HG02642 (cell line): ENCODE data around the gene PCNX2.

ENCODE experiments used
- ATAC-seq: cut with Tn5 transposase; IDR thresholded peaks from one replicate; pipeline ENCODE4 v1.9.1; 2021; ENCODE audit warnings: mild to moderate bottlenecking; ENCODE audit not compliant: unreplicated experiment, poor library complexity

The PCNX2 gene

DNA sequence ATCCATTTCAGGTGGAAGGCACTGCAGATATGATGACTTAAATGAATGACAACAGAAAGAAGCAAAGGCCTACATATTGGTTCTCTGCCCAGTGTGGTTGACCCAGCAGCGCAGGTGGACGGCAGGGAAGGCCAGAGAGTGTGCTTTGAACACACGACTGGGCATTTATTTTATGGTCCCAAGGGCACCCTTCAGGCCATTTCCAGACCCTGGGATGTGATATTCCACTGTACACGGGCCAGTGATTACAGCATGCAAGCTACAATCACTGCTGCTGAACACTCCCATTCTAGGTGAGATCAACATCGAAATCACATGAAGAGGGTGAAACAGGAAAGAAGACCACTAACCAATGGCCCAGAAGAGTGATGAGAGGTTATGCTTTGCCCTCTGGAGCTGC, 33.8 kb downstream of the PCNX2 start:
- ATAC-seq = peak; percentile 14

DNA sequence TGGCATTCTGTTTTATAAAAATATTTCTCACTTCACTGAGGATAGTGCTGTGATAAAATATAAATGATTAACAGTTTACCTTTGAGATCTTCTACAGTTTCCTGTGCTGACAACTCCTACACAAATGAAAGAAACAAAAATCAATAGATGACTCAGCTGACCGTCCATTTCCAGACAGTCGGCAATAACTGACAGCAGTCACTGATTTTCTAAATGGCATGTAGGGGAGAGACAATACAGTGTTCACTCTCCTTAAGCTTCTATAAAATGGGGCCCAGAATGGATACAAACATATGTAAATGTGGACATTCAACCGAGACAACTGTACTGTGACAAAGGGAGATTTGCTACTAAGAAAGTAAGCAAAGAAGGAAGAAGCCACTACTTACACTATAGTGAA, 34.3 kb downstream of the PCNX2 start:
- ATAC-seq = peak; percentile 94

DNA sequence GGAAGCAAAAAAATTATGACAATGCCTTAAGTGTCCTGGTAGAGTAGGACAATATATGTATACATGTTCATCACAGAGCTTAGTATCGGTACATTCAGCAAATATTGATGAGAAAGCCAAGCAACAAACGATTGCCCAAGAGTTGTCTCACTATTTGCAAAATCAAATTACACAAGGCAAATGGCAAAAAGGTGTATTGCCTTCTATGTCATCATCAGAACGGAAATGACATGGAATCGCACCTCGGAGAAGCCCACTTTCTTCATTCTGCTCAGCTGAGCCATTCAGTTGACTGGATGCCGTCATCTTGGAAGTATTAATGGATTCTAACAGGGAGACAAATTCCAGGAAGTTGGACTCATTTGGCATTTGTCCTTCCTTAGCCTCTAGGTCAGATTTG, 37.7 kb downstream of the PCNX2 start:
- no peak for ATAC-seq

DNA sequence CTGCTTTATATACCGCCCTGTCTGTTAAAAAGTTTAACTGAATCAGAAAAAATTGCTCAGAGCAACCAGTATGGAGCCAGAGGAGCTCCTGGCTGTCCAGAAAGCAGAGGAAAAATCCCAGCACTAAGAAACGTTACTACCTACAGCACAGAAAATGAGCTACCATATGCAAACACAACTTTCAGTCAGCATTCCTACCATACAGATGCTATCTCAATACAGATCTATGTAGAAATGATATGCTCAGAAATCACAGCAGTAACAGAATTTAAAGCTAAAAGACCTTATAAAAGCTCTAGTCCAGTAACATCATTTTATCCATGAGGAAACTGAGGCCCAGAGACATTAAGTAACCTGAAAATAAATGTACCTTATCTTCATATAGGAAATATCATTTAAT, 38.7 kb downstream of the PCNX2 start:
- ATAC-seq = no peak

DNA sequence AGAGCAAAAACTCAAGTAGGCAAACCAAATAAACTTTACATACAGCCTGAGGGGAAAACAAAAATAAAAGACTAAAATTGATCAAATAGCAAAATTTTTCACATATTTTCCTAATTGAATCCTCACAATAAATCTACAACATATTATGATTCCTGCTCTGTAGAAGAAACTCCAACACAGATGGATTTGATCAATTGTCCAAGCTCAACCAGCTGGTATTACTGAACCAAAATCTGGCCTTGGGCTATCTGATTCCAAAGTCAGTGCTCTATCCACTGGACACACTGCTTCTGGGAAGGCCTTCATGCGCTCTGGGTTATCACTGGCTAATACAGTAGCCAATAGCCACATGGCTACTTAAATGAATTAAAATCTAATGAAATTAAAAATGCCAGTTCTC, 39.3 kb downstream of the PCNX2 start:
- ATAC-seq = no peak

DNA sequence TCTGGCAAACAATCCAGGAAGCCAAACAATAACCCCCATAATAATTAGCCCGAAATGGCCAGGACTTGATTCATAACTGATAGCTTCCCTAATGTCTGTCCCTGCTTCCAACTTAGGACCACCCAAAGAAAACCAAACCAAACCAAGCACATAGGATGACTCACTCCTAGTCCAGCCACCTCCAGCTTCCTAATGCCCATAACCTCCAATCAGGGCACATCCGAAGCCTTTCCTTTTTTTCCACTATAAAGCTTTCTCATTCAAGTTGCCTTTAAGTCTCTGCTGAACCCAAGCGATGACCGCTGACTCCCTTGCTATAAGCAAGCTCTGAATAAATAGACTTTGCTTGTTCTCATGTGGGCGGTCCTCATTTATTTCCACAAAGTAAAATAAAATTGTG, 40.4 kb downstream of the PCNX2 start:
- no peak for ATAC-seq

DNA sequence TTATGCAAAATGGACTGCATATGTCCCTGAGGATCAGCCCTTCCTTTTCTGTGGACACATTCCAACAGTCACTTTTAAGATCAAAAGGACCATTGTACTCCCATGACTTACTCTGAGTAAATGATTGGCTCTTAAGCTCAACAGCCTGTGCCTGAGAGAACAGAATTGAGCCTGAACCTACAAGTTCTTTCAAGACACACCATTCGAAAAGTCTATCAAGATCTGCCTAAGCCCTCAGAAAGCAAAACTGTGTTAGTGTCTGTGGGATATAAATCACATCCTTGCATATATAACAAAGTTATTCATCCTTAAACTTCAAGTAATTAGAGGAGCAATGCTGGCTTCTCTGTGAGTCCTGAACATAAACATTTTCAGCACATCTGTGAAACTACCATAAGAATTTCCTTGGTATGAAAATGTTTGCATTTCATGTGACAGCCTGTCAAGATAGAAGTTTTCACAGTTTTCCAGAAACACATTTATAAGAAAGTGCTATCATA, 41.6 kb downstream of the PCNX2 start:
- ATAC-seq = no peak

DNA sequence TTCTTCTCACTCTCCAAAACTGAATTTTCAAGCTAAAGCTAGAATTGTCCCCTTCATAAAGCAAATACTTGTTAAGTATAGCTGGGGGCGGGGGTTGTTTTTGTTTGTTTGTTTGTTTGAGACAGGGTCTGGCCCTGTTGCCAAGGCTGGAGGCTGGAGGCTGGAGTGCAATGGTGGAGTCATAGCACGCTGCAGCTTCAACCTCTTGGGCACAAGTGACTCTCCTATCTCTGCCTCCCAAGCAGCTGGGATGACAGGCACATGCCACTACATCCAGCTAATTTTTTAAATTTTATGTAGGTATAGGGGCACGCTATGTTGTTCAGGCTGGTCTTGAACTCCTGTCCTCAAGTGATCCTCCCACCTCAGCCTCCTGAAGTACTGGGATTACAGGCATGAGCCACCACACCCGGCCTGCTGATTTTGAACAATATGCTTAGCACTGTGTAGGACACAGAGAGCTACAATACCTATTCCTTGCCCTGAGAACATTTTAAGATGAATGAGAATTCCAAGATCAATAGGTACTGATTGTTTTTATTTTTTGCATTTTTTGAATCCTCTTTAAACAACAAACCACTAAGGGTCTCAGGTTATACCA, 42.2 kb downstream of the PCNX2 start:
- ATAC-seq = no peak

DNA sequence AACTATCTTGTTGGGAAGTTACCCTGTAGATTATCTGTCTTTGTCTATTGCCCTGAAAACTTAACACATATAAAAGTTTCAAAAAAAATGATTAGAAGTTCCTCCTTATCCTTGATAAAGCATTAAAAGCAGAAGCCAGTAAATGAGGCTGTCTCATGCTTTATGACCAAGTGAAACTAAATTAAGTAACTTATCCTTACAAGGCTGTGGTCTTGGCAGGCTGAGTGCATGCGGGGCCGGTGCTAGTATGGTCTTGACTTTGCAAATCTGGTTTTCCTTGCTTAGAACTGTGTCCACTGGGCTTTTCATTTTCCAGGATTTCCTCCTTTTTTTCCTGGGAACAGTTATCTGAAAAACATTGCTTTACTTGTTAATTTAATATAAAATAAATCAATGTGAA, 43.1 kb downstream of the PCNX2 start:
- no peak for ATAC-seq

DNA sequence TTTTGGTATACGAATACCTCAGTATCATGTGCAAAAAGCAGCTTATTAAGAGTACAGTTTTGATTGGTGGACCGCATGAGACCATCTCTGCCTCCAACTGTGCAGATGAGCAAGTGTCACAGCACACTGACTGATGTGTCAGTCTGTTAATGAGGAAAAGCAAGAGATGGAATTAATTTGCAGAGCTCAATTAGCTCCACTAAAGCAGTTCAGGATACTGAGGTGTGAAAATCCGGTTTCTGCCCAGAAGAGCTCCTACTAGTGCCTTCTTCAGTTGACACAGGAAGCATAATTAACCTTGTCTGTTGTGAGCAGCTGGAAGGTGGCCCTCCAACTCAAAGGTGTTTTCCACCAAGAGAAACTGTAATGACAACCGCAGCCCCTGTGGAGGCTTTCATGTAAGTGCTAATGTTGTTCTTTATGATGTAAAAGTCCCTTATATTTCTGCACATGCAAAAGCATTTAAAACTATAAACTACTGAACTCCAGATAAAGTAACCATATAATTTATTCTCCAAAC, 44.3 kb downstream of the PCNX2 start:
- ATAC-seq = no peak

DNA sequence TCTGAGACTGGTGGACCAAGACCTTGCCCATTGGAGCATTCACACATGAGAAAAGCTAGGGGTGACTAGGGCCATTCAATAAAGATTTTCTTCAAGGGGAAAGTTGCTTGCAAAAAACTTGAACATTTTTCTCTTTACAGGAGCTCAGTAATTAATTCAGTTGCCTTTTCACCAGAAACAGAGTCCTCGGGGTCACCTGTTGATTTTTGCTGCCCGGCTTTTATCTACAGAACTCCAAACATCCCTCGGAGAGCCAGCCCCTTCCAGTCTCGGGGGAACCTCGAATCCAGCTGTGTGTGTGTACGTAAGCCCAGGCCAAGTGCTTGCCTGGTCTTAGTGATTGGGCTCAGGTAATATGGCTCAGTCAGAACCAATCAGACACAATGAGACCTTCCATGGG, 47.5 kb downstream of the PCNX2 start:
- ATAC-seq = no peak

DNA sequence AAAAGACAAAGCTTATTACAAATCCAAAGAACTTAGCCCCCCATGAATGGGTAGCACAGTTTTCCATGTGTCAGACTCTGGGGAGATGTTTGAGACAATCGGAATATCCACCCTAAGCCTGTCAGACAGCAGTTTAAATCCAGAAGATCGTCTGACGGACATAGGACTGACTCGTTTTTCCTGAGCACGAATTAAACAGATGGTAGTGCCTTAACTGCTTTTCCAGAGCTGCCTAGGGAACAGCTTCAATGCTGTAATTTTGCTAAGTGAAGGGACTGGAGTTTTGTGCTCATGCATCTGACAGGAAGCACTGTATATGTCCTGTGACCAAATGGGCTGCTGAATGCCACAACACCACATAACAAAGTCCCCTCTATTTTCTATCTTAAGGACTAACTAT, 48.6 kb downstream of the PCNX2 start:
- no peak for ATAC-seq

DNA sequence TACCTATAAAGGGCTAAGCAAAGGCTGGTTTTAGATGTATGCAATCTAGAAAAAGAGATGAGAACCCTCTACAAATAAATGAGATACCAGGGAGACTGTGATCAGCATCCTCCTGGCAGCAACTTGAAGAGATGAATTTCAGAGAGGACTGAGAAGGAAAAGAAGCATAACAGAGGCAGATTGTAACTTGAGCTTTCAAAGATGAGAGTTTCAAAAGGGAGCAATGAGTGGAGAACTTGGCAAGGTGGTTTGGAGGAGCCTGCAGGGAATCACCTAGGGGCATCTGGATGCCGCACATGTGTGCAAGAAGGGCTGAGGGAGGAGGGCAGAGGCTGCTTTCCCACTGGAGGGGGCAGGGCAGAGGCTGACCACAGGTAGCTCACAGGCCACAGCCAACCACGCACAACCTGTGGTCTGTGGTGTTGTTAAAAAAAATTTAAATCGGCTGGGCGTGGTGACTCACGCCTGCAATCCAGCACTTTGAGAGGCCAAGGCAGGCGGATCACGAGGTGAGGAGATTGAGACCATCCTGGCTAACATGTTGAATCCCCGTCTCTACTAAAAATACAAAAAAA, 50.2 kb downstream of the PCNX2 start:
- ATAC-seq = no peak

DNA sequence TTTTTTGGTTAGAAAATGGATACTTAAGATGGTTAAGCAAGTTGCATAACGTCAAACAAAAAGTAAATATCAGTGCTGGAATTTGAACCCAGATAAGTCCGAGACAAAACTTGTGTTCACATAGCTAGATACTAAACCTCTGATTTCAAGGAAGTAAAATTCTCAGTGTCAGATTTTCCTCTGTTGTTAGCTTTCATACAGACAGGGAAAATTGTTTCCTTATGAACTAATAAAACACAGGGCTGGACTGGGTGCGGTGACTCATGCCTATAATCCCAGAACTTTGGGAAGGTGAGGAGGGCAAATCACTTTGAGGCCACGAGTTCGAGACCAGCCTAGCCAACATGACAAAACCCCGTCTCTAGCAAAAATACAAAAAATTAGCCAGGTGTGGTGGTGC, 51.3 kb downstream of the PCNX2 start:
- ATAC-seq = no peak

DNA sequence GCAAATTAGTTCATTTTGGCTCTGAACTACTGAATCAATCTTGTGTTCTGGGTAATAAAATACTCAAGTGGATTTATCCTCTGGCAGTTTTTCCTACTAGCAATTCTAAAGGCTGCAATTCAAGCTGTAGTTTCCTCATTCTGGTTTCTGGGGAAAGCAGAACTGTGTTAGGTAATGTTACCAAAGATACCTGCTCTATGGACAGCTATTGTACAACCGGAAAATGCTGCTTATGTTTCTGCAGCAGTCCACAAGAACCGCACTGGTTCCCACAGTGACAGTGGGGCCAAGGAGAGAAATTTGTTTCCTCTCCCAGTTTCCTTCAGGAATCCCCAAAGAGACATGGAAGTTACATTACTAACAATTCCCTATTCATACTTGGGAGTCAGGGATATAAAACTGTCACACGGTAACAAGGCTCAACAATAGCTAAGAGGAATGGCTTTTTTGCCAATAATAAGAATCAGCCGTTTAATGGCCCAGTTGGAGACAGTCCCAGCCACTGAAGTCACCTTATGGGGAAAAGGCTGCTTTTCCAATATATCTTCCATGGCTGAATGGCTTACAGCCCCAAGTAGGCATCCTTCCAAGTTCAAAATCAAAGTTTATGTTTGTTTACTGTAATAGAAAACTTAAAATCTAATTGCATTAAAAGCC, 52.6 kb downstream of the PCNX2 start:
- ATAC-seq = no peak

DNA sequence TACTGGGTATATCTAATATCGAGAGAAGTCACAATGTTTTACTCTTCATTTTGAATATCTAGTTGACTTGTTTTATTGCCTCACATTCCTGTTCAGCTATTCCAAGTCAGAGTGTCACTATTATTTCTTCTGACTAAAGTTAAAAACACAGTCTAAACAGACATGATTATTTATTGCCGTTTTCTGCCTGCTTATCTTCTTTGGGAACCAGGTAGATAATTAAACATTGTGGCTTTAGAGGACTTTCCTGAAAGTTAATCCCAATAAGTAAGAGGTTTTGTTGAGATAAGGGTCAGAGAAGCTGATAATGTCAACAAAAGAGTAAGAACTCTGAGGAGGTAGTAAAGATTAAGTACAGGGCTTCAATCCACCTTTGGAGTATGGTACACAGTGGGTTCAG, 53.8 kb downstream of the PCNX2 start:
- no peak for ATAC-seq

DNA sequence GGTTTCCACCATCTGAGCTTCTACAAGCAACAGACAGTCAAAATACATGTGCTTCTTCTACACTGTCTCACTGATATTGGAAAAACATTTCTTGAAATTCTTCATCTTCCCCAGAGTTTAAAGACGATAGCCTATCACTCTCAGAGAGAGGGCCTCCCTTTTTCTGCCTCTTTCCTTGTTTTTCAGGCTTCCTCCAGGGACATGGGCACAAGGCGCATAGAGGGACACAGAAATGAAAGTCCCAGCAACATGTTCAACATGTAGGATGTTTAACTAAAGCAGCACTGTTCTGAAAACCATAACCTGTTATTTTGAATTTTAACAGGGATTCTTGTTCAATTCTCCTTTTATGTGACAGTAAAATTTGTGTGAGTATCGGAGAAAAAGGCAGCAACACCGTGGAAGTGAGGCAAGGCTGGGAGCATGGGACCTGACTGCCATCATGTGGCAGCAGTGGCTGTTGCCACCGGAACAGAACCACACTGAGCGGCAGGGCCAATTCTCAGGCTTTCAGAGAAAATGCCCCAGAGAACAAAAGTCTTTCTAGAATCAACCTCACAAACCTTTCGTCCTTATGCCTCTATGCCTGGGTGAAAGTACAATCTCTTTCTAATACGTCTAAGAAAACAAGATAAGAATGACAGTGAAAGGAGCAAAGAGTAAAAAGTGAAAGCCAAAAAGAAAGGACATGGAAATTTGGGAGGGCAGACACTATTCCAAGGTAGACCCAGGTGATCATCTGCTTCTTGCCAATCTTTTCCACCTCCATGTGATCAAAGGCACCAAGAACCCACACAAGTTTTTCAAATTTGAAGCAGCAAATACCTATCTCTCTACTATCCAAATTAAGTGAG, 54.5 kb downstream of the PCNX2 start:
- ATAC-seq = peak; percentile 57

DNA sequence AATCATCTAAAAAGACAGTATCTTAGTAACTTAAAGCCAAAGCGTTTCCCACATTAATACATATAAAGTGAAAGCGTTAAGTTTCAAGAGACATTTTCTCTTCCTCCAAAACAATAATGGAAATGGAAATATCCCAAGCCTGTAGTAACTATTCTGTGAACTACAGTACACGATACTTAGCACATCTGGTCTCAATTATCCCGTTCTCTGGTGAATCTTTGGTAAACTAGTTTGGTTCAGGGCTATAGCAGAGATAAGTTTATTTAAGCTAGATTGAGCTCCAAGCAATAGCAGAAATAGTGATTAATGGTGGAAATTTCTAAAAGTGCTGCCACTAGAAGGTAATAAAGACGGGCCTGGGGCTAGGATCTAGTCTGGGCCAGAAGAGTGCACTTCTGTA, 55.2 kb downstream of the PCNX2 start:
- no peak for ATAC-seq

DNA sequence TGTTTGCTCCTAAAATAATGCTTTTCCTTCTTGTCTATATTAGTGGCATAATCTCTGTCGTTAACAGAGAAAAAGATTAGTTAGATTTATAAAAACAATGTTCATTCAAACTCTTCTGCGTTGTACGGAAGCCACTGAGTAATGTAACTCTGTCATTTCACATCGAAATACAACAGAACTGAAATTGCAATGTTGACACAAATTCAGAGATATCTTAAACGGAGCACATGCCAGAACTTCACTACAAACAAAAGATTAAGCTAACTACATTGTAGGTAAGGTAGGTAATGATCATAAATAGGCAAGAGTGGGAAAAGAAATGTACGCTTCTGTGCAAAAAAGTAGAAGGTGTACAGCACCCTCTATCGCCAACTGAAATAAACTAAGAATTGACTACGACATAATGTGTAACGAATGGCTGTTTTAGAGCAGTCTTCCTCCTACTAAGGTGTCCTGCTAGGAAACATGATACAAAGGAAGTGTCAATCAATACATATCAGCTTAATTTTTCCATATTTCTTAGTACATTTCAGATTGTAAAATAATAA, 56.6 kb downstream of the PCNX2 start:
- ATAC-seq = no peak

DNA sequence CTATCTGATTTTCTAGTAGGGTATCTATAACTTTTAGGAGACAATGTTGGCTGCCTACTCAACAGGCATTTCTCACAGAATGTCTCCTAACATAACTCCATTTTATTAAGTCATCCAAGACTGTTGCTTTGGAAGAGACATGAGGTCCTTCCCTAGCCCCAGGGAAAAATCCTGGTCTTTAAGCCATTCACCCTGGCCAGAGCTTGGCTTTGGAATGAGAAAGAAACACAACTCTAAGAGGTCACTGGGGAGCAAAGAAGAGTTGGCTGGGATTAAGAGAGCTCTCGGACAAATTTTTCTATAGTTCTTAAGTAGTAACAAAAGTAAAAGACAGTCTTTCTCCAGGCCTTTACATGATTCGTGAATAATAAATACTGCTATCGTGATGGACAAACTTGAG, 57.9 kb downstream of the PCNX2 start:
- ATAC-seq = no peak
